Heart right ventricle (tissue), 16 donors: ENCODE data around the gene VCP. TPM values are rescaled to one million over a fixed set of nuclear protein-coding genes. Genes with fewer than 3 reads are reported as not detected.

Source experiments
- ATAC-seq, 8 donors: fragments of 200-7000 bp; cut with Tn5 transposase; one replicate each; pipeline ENCODE4 v1.9.1; 2020; ENCODE audit warnings: mild to moderate bottlenecking in 8 of 8, moderate library complexity in 8 of 8, moderate number of reproducible peaks in 1 of 8
- DNase-seq, 2 donors: peaks; one replicate each; pipeline ENCODE4 v3.0.0-alpha.2; 2020
- H3K27ac ChIP-seq, 10 donors: fragments of 200-600 bp; sonication (generic) in 2 of 10; one replicate each; pipeline versions ENCODE4 v1.5.0 to v1.8.0; 2020 to 2022; ENCODE audit warnings: mild to moderate bottlenecking in 3 of 10
- H3K27me3 ChIP-seq, 7 donors: fragments of 200-600 bp; one replicate each; pipeline ENCODE4 v1.8.0; 2021 to 2022; ENCODE audit warnings: mild to moderate bottlenecking in 2 of 7
- H3K36me3 ChIP-seq, 9 donors: fragments of 200-600 bp; sonication (generic) in 1 of 9; one replicate each; pipeline versions ENCODE4 v1.5.0 to v1.8.0; 2020 to 2022; ENCODE audit warnings: mild to moderate bottlenecking in 2 of 9
- H3K4me1 ChIP-seq, 9 donors: fragments of 200-600 bp; sonication (generic) in 1 of 9; one replicate each; pipeline versions ENCODE4 v1.5.0 to v1.8.0; 2020 to 2022; ENCODE audit warnings: mild to moderate bottlenecking in 4 of 9
- H3K4me3 ChIP-seq, 10 donors: fragments of 200-600 bp; sonication (generic) in 2 of 10; one replicate each; pipeline versions ENCODE4 v1.5.0 to v1.8.0; 2020 to 2022; ENCODE audit warnings: mild to moderate bottlenecking in 7 of 10, moderate library complexity in 2 of 10
- H3K9me3 ChIP-seq, 11 donors: fragments of 200-600 bp in 10 of 11; sonication (generic) in 2 of 11; one replicate each; pipeline versions ENCODE4 v1.5.0 to v1.8.0; 2013 to 2022; ENCODE audit warnings: mild to moderate bottlenecking in 2 of 11, control low read depth in 1 of 11, moderate library complexity in 1 of 11
- CTCF ChIP-seq, 9 donors: fragments of 200-600 bp; sonication (generic) in 2 of 9; IDR thresholded peaks; one replicate each; pipeline versions ENCODE4 v1.5.0 to v1.8.0; 2021 to 2022; ENCODE audit warnings: antibody characterized with exemption in 9 of 9, mild to moderate bottlenecking in 5 of 9, moderate library complexity in 1 of 9
- WGBS, 2 donors: extraction: QIAGEN DNeasy Blood & Tissue Kit; methylation state at CpG; one replicate each; pipeline ENCODE4 v1.1.7; 2013; ENCODE audit warnings: inconsistent platforms in 1 of 2; 5-methylcytosine and 5-hydroxymethylcytosine counted together
- intact Hi-C, 10 donors: fragments of 100-400 bp; cut with DNase I; formaldehyde crosslinking; loops; one replicate each; pipeline versions ENCODE4 v1.11.1 to v1.14.2; 2022
- polyA plus RNA-seq, 2 donors: library from polyadenylated mRNA; stranded (reverse); fragments of 200-250 nt; gene quantifications; one replicate each; pipeline ENCODE4 v1.2.3, GENCODE V29; 2013
- total RNA-seq, 10 donors: library from RNA; stranded (reverse); fragmentation: NEBNext Ultra II Directional in 3 of 10; extraction: Animal tissue kit (Norgen Biotek cat#: 25700) in 3 of 10; gene quantifications; one replicate each; pipeline versions ENCODE4 v1.2.1 to v1.2.4, GENCODE V29; 2021 to 2023
- donor health status: Arrhythmogenic right ventricular cardiomyopathy.
- donor health status: ischemic (EF 13 %, LVEDD 7.1; RV severe dilation, severe dysfunction).
- donor health status: healthy with polysubstance abuse.
- donor health status: DM: no; HTN: yes; CAD: no.
- donor health status: DM: no; HTN: no; CAD: no.
- donor health status: ischemic (EF 25% LVEDD 6.9; RV normal size, moderate dysfunction).
- donor health status: ischemic (EF 25% LVEDD 5.7; RV mildly dilated, moderate dysfunction).
- donor health status: healthy.
- donor health status: DM: yes; HTN: yes; CAD: no.
- donor health status: Ischemic cardiomyopathy.
- donor health status: ischemic (EF 35%, LVEDD 5.7; RV mildly dilated, moderate dysfunction).
- donor health status: nonischemic (EF 11% LVEDD 7.7; RV severe dilation, severe dysfunction).
- donor health status: DM: yes; HTN: yes; CAD: no.
- donor health status: PGD.
- donor health status: ischemic (EF 29% LVEDD 5.4; RV normal size, mild dysfunction).
- donor health status: nonischemic (EF 23%, LVEDD 6.1; RV moderate dilation, normal function).

VCP gene
- total and polyA plus RNA-seq, 12 donors: 69.9 to 385 (median 287) TPM

GRCh38 chr9:35014517-35014916 is 57.9 kb downstream of the VCP start:
- DNase-seq (no peak), ATAC-seq (no peak)
- Histone ChIP-seq H3K4me3 (no peak overlapping the region), H3K4me1 (no peaks in the 10 kb centered on the region), H3K27ac (no peak overlapping the region), H3K27me3 (no peaks in the 10 kb centered on the region), H3K36me3 (peaks cover 0 to 95% (median 29%) of the 10 kb centered on the region in 9 donors), H3K9me3 (peaks cover 0 to 26% (median 5%) of the 10 kb centered on the region in 11 donors)
- WGBS, 2 donors: 71 to 76% methylated on average over 2 of the region's 2 CpGs
- intact Hi-C loops: no loop called here
- no peak for TF ChIP-seq CTCF (IDR thresholded peaks at IDR 0.05)

GRCh38 chr9:35010351-35010958 is 62.0 kb downstream of the VCP start:
- 89 to 95% methylated on average over 3 of the region's 3 CpGs for WGBS, 2 donors
- no peaks in the 10 kb centered on the region for H3K27me3 ChIP-seq
- H3K9me3 ChIP-seq: peaks cover 0 to 26% (median 5%) of the 10 kb centered on the region in 11 donors
- no peak for DNase-seq
- H3K27ac ChIP-seq: no peak overlapping the region
- no peaks in the 10 kb centered on the region for H3K4me1 ChIP-seq
- intact Hi-C loops: no loop called here
- no peak overlapping the region for H3K4me3 ChIP-seq
- no peak for ATAC-seq
- no peak for TF ChIP-seq CTCF (IDR thresholded peaks at IDR 0.05)
- peaks cover 0 to 63% (median 22%) of the 10 kb centered on the region in 9 donors for H3K36me3 ChIP-seq

Other genes starting within 250 kb of the VCP start
- 1 to 10 TPM in 1 of 10 donors, under 1 TPM in 9; 0.11 to 2.2 (median 0.44) TPM for gene PHF24, start 114.3 kb downstream of the VCP start, total RNA-seq
- gene PHF24, start 114.3 kb downstream of the VCP start, polyA plus RNA-seq: under 1 TPM; 0.07 to 0.09 TPM
- gene DNAJB5, start 82.9 kb downstream of the VCP start, total RNA-seq: 100 to 1,000 TPM in 3 of 10 donors, 10 to 100 TPM in 7; 49.0 to 206 (median 85.1) TPM
- gene DNAJB5, start 82.9 kb downstream of the VCP start, polyA plus RNA-seq: 100 to 1,000 TPM in 1 of 2 donors, 10 to 100 TPM in 1; 44.0 to 107 TPM
- gene FANCG, start 7.3 kb upstream of the VCP start, total RNA-seq: 1 to 10 TPM; 2.6 to 9.8 (median 4.5) TPM
- 1 to 10 TPM; 3.4 to 6.4 TPM for gene FANCG, start 7.3 kb upstream of the VCP start, polyA plus RNA-seq
- 10 to 100 TPM in 4 of 10 donors, 1 to 10 TPM in 6; 8.2 to 12.3 (median 9.9) TPM for gene PIGO, start 24.0 kb upstream of the VCP start, total RNA-seq
- 10 to 100 TPM; 10.6 to 10.7 TPM for gene PIGO, start 24.0 kb upstream of the VCP start, polyA plus RNA-seq
- gene STOML2, start 30.5 kb upstream of the VCP start, total RNA-seq: 100 to 1,000 TPM; 122 to 153 (median 127) TPM
- gene STOML2, start 30.5 kb upstream of the VCP start, polyA plus RNA-seq: 100 to 1,000 TPM in 1 of 2 donors, 10 to 100 TPM in 1; 43.7 to 151 TPM
- gene ATOSB, start 43.2 kb upstream of the VCP start, total RNA-seq: 10 to 100 TPM; 12.2 to 20.3 (median 17.1) TPM
- 10 to 100 TPM; 25.5 to 31.6 TPM for gene ATOSB, start 43.2 kb upstream of the VCP start, polyA plus RNA-seq
- 10 to 100 TPM; 13.7 to 27.1 (median 19.9) TPM for gene UNC13B, start 89.4 kb upstream of the VCP start, total RNA-seq
- 10 to 100 TPM; 13.1 to 15.4 TPM for gene UNC13B, start 89.4 kb upstream of the VCP start, polyA plus RNA-seq